HEK293 (cell line): Measurements from ENCODE around the gene S100A11.

Experiments
- CTCF ChIA-PET: fragments of 350-600 bp; formaldehyde crosslinking; extraction: SDS; loops from one replicate; lab custom pipeline; 2021; ENCODE audit warnings: antibody characterized with exemption; lab: Yijun Ruan, JAX
- POLR2A ChIA-PET: fragments of 300-600 bp; formaldehyde crosslinking; extraction: SDS; loops from one replicate; lab custom pipeline; 2020; ENCODE audit warnings: antibody characterized with exemption, inconsistent platforms; lab: Yijun Ruan, JAX
- H3K27ac ChIP-seq: fragments of 200-500 bp; sonication (Bioruptor generic); 2 replicates; pipeline ENCODE4 v1.5.1; 2014; ENCODE audit warnings: low read depth, low read length, control low read depth, inconsistent platforms; ENCODE audit errors: extremely low read depth
- H3K36me3 ChIP-seq, 2 experiments: fragments of 200-500 bp in 1 of 2; sonication (Bioruptor generic) in 1 of 2; 1 replicate in 1 of 2; 2 replicates in 1 of 2; pipeline ENCODE4 v1.5.1; 2014 to 2017; ENCODE audit warnings: inconsistent platforms in 2 of 2, low read length in 2 of 2; ENCODE audit not compliant: control insufficient read depth in 2 of 2, insufficient read depth in 1 of 2
- H3K4me1 ChIP-seq: fragments of 200-500 bp; sonication (Bioruptor generic); 2 replicates; pipeline ENCODE4 v1.5.1; 2014; ENCODE audit warnings: mild to moderate bottlenecking, low read length, inconsistent platforms; ENCODE audit not compliant: control insufficient read depth, insufficient read depth
- H3K4me3 ChIP-seq: 2 replicates; pipeline ENCODE4 v1.5.1; 2011; ENCODE audit warnings: low read depth, mild to moderate bottlenecking, control low read depth, low read length, moderate library complexity
- H3K9me3 ChIP-seq: fragments of 200-500 bp; sonication (Bioruptor generic); 2 replicates; pipeline ENCODE4 v1.5.1; 2014; ENCODE audit warnings: low read depth, low read length, inconsistent platforms; ENCODE audit not compliant: control insufficient read depth, insufficient read depth
- ELK4 ChIP-seq: IDR thresholded peaks from 2 replicates; pipeline ENCODE4 v1.6.1; 2011; ENCODE audit warnings: mild to moderate bottlenecking, low read depth, low read length, borderline replicate concordance
- GFI1B ChIP-seq: fragments of 450-650 bp; formaldehyde crosslinking; IDR thresholded peaks from 2 replicates; pipeline ENCODE4 v1.5.1; 2016; ENCODE audit warnings: missing biosample characterization, missing genetic modification characterization
- SCRT1 ChIP-seq: fragments of 450-650 bp; formaldehyde crosslinking; IDR thresholded peaks from 2 replicates; pipeline ENCODE4 v1.5.1; 2016; ENCODE audit warnings: missing biosample characterization, missing genetic modification characterization, borderline replicate concordance
- ZFP37 ChIP-seq: fragments of 450-650 bp; formaldehyde crosslinking; IDR thresholded peaks from 2 replicates; pipeline ENCODE4 v1.5.1; 2016; ENCODE audit warnings: missing biosample characterization, missing genetic modification characterization
- ZIC2 ChIP-seq: fragments of 450-650 bp; formaldehyde crosslinking; IDR thresholded peaks from 2 replicates; pipeline ENCODE4 v1.5.1; 2016; ENCODE audit warnings: missing biosample characterization, missing genetic modification characterization
- ZNF274 ChIP-seq, 2 experiments: fragments of 200-500 bp in 1 of 2; fragments of 450-650 bp in 1 of 2; sonication (Bioruptor generic) in 1 of 2; formaldehyde crosslinking in 1 of 2; IDR thresholded peaks; 2 replicates each; pipeline versions ENCODE4 v1.5.1 to v1.6.1; 2014 to 2016; ENCODE audit warnings: borderline replicate concordance in 1 of 2, inconsistent platforms in 1 of 2, low read length in 1 of 2, missing biosample characterization in 1 of 2, missing genetic modification characterization in 1 of 2
- ZNF280C ChIP-seq: fragments of 450-650 bp; formaldehyde crosslinking; IDR thresholded peaks from 2 replicates; pipeline ENCODE4 v1.5.1; 2016; ENCODE audit warnings: missing biosample characterization, missing genetic modification characterization
- ZNF529 ChIP-seq: fragments of 450-650 bp; formaldehyde crosslinking; IDR thresholded peaks from 2 replicates; pipeline ENCODE4 v1.5.1; 2017; ENCODE audit warnings: missing genetic modification characterization, missing biosample characterization; ENCODE audit not compliant: insufficient replicate concordance
- ZNF544 ChIP-seq: fragments of 450-650 bp; formaldehyde crosslinking; IDR thresholded peaks from 2 replicates; pipeline ENCODE4 v1.5.0; 2017; ENCODE audit warnings: missing biosample characterization, missing genetic modification characterization

The S100A11 gene

GRCh38 chr1:151985270-151985669 is 51.5 kb downstream of the S100A11 start (continued):
- TF ChIP-seq SCRT1 (tag by site-specific recombination) (no peak), ZIC2 (tag by site-specific recombination) (no peak)
- TF ChIP-seq, all 188 proteins: peak for 0

GRCh38 chr1:151984313-151984956 is 52.4 kb downstream of the S100A11 start:
- no peaks in the 10 kb centered on the region for H3K9me3 ChIP-seq
- POLR2A ChIA-PET = no interaction called here
- peaks cover 18 to 58% of the 10 kb centered on the region in 2 experiments; a peak in 2 of 3 replicates for H3K36me3 ChIP-seq
- H3K4me3 ChIP-seq = no peak overlapping the region
- H3K27ac ChIP-seq = no peak overlapping the region
- TF ChIP-seq ELK4 (no peak), ZNF280C (tag by site-specific recombination) (no peak), ZNF529 (tag by site-specific recombination) (no peak), ZNF544 (tag by site-specific recombination) (no peak), ZNF274 (IDR thresholded peaks at IDR 0.05; ENCODE audit: low read length) (no peak), ZNF274 (tag by site-specific recombination; IDR thresholded peaks at IDR 0.05; ENCODE audit: borderline replicate concordance) (no peak), ZFP37 (tag by site-specific recombination) (no peak), GFI1B (tag by site-specific recombination) (no peak)
- peaks cover 32% of the 10 kb centered on the region for H3K4me1 ChIP-seq
- CTCF ChIA-PET = interaction anchor here (2.5 to 9.3 kb wide), 2 partner anchors 14 to 17 kb away, joined by 12 to 131 read pairs; no protein-coding TSS in a partner anchor
